Adrenal gland (tissue), 5 donors: ENCODE measurements around the gene RNF151.

ENCODE experiments used
- CTCF ChIP-seq, 6 experiments: fragments of 450-650 bp in 4 of 6; fragments of 200-600 bp in 2 of 6; sonication (generic) in 1 of 6; IDR thresholded peaks; 1 replicate in 5 of 6; 2 replicates in 1 of 6; pipeline versions ENCODE4 v1.5.1 to v1.8.0; 2016 to 2021; ENCODE audit warnings: antibody characterized with exemption in 6 of 6, mild to moderate bottlenecking in 2 of 6, moderate library complexity in 1 of 6
- POLR2A ChIP-seq, 2 donors: fragments of 450-650 bp; IDR thresholded peaks; one replicate each; pipeline ENCODE4 v1.6.1; 2017; ENCODE audit warnings: antibody characterized with exemption in 2 of 2, mild to moderate bottlenecking in 2 of 2, moderate library complexity in 1 of 2
- donor health status: DM: no; HTN: no; CAD: no.

- peak in 2 of 6 experiments; percentile 7 to 22 for TF ChIP-seq CTCF (IDR thresholded peaks at IDR 0.05)
- peak; percentile 83 to 90 for TF ChIP-seq POLR2A (IDR thresholded peaks at IDR 0.05)
Measured at GRCh38 chr16:1942810-1943726, 23.6 kb upstream of the RNF151 start, which contains the start of gene MSRB1.
